Colonic mucosa (tissue), 4 donors: ENCODE measurements around the gene PRKCE. TPM values are rescaled to one million over a fixed set of nuclear protein-coding genes. Genes with fewer than 3 reads are reported as not detected.
A peak's percentile ranks its signal among the peaks of the same experiment; 100 is the strongest.

Experiments used
- DNase-seq: peaks from one replicate; pipeline ENCODE4 v3.0.0-alpha.2; 2020
- H3K27ac ChIP-seq: fragments of 200-600 bp; one replicate; pipeline ENCODE4 v1.8.0; 2021
- H3K27me3 ChIP-seq: fragments of 200-600 bp; one replicate; pipeline ENCODE4 v1.8.0; 2021
- H3K36me3 ChIP-seq: fragments of 200-600 bp; one replicate; pipeline ENCODE4 v1.8.0; 2021
- H3K4me1 ChIP-seq: fragments of 200-600 bp; one replicate; pipeline ENCODE4 v1.8.0; 2021; ENCODE audit warnings: mild to moderate bottlenecking
- H3K4me3 ChIP-seq: fragments of 200-600 bp; one replicate; pipeline ENCODE4 v1.8.0; 2021
- H3K9ac ChIP-seq, 2 donors: one replicate each; pipeline ENCODE4 v1.7.0; 2013; ENCODE audit warnings: control low read depth in 2 of 2, low read depth in 2 of 2, low read length in 2 of 2
- H3K9me3 ChIP-seq: fragments of 200-600 bp; one replicate; pipeline ENCODE4 v1.8.0; 2021
- intact Hi-C: fragments of 100-400 bp; cut with DNase I; formaldehyde crosslinking; loops from one replicate; pipeline ENCODE4 v1.14.1; 2022
- total RNA-seq, 2 donors: library from RNA; stranded (reverse); fragmentation: NEBNext Ultra II Directional in 1 of 2; extraction: Animal tissue kit (Norgen Biotek cat#: 25700) in 1 of 2; gene quantifications; one replicate each; pipeline ENCODE4 v1.2.1, GENCODE V29; 2021
- TF ChIP-seq, protein P1 (sequence below): fragments of 200-600 bp; IDR thresholded peaks from one replicate; pipeline ENCODE4 v1.8.0; 2022; ENCODE audit warnings: antibody characterized with exemption, mild to moderate bottlenecking
- donor health status: healthy.
- donor health status: DM: no; HTN: no; CAD: no.
- donor health status: DM: no; HTN: no; CAD: no.

The PRKCE gene
- total RNA-seq, 2 donors from 2014 or later, result 17.5 to 25.8 TPM

DNA sequence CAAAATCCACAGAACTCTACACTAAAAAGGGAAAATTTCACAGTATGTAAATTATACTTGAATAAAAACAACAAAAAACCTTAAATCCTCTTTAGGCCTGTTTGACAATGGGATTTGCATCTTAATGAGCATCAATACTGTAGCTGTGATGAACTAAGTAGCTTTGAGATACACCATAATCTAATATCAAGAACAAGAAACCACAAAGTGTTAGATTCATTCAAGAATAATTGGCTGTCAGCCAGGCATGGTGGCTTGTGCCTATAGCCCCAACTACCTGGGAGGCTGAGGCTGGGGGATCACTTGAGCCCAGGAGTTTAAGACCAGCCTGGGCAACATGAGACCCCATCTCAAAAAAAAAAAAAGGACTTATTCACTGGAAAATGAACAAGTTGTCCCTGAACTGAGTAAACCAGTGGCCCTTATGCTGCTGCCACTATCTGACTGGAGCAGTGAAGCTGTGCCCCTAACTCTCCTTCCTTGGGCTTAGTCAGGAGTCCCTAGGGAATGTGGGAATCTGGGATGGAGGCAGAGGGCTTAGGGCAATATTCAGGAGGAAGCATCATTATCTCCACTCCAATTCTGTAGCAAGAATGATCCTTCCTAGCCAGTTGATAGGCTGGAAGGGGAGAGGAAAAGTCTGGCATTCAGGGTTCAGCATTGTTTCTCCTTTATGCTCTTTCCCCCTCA lies 88.5 kb downstream of the PRKCE start:
- H3K27me3 ChIP-seq, result no peaks in the 10 kb centered on the region
- no peaks in the 10 kb centered on the region for H3K36me3 ChIP-seq
- intact Hi-C loops, result no loop called here
- no peak overlapping the region for H3K4me3 ChIP-seq
- TF ChIP-seq, protein P1, sequence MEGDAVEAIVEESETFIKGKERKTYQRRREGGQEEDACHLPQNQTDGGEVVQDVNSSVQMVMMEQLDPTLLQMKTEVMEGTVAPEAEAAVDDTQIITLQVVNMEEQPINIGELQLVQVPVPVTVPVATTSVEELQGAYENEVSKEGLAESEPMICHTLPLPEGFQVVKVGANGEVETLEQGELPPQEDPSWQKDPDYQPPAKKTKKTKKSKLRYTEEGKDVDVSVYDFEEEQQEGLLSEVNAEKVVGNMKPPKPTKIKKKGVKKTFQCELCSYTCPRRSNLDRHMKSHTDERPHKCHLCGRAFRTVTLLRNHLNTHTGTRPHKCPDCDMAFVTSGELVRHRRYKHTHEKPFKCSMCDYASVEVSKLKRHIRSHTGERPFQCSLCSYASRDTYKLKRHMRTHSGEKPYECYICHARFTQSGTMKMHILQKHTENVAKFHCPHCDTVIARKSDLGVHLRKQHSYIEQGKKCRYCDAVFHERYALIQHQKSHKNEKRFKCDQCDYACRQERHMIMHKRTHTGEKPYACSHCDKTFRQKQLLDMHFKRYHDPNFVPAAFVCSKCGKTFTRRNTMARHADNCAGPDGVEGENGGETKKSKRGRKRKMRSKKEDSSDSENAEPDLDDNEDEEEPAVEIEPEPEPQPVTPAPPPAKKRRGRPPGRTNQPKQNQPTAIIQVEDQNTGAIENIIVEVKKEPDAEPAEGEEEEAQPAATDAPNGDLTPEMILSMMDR, result no peak
- no peak overlapping the region for H3K27ac ChIP-seq
- no peaks in the 10 kb centered on the region for H3K9me3 ChIP-seq
- H3K4me1 ChIP-seq, result no peaks in the 10 kb centered on the region
- H3K9ac ChIP-seq, result no peak overlapping the region
- no peak for DNase-seq

DNA sequence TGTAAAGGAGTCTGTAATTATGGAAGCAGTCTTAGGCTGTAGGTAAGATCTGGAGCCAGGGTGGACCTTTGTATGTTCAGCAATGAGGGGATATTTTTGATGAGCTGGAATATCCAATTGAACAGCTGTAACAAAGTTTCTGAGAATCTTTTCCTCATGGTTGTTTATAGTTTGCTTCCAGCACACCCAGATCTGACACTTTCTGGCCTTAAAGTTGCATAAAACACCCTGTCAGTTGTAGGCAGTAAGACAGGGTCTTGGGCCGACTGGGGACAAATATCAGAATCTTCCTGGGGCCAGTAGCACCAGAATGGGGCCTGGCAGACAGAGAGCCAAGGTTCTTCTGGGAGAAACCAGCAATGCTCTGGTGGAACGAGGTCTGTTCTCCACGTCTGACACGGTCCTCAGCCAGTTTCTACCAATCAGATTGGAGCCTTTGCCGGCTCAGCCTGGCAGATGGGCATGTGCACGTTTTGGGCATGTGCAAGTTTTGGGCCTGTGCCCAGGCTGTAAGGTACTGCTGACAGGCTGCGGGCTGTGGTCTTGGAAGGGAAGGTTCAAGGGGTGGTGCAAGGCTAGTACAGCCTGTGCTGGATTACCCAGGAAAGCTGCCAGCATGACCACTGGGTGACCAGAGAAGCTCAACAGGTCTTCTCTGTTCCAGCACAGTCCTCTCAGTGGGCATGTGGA lies 89.8 kb downstream of the PRKCE start:
- Histone ChIP-seq H3K4me3 (no peak overlapping the region), H3K36me3 (no peaks in the 10 kb centered on the region), H3K9ac (no peak overlapping the region), H3K27me3 (no peaks in the 10 kb centered on the region), H3K9me3 (no peaks in the 10 kb centered on the region), H3K4me1 (no peaks in the 10 kb centered on the region), H3K27ac (no peak overlapping the region)
- TF ChIP-seq, protein P1, result no peak
- DNase-seq, result no peak
- intact Hi-C loops, result no loop called here

- no peaks in the 10 kb centered on the region for H3K36me3 ChIP-seq
- intact Hi-C loops, result no loop called here
- DNase-seq, result peak; percentile 44
- no peaks in the 10 kb centered on the region for H3K27me3 ChIP-seq
- TF ChIP-seq, protein P1, result no peak
- H3K9me3 ChIP-seq, result no peaks in the 10 kb centered on the region
- H3K4me1 ChIP-seq, result no peaks in the 10 kb centered on the region
- H3K27ac ChIP-seq, result peak overlapping the region; percentile 3
- H3K4me3 ChIP-seq, result no peak overlapping the region
- H3K9ac ChIP-seq, result no peak overlapping the region
Measured at GRCh38 chr2:45743531-45744396, 92.3 kb downstream of the PRKCE start.

DNA sequence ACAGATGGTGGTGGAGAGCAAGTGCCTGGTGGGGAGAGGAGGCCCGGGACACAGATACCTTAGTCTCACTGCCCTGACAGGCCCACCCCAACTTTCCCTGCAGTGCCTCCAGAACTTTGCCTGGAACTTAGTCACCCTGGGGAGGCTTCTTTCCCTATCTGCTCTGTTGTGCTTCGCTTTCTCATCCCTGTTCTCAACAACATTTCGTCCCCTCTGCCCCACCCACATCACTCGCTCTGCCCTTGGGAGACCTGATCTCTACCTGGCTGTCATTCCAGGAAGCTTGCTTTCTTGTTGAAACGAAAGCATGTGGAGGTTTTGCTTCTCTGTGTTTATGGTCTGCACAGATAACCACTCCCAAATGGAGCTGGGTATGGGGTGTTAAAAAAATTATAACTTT lies 93.8 kb downstream of the PRKCE start:
- Histone ChIP-seq H3K27me3 (no peaks in the 10 kb centered on the region), H3K27ac (no peak overlapping the region), H3K9ac (no peak overlapping the region), H3K36me3 (no peaks in the 10 kb centered on the region), H3K4me1 (no peaks in the 10 kb centered on the region), H3K4me3 (no peak overlapping the region), H3K9me3 (no peaks in the 10 kb centered on the region)
- TF ChIP-seq, protein P1, result no peak
- intact Hi-C loops, result no loop called here
- peak; percentile 63 for DNase-seq

- H3K9ac ChIP-seq, result no peak overlapping the region
- no peaks in the 10 kb centered on the region for H3K36me3 ChIP-seq
- TF ChIP-seq, protein P1, result no peak
- H3K4me3 ChIP-seq, result no peak overlapping the region
- no peaks in the 10 kb centered on the region for H3K27me3 ChIP-seq
- intact Hi-C loops, result no loop called here
- H3K27ac ChIP-seq, result no peak overlapping the region
- DNase-seq, result no peak
- H3K4me1 ChIP-seq, result no peaks in the 10 kb centered on the region
- H3K9me3 ChIP-seq, result no peaks in the 10 kb centered on the region
Measured at GRCh38 chr2:45746888-45747287, 95.4 kb downstream of the PRKCE start.
